GM19372 (cell line): Measurements from ENCODE around the gene LCE1D.

Experiments used
- ATAC-seq: cut with Tn5 transposase; IDR thresholded peaks from one replicate; pipeline ENCODE4 v1.9.1; 2021; ENCODE audit warnings: mild to moderate bottlenecking, low read depth, moderate library complexity; ENCODE audit not compliant: unreplicated experiment

LCE1D gene

GRCh38 chr1:152811050-152811449 is 14.5 kb downstream of the LCE1D start:
- ATAC-seq = no peak

GRCh38 chr1:152811671-152812070 is 15.2 kb downstream of the LCE1D start, which contains the start of gene LCE1B:
LCE1B (plus strand) TSS chr1:152811971; CDS start chr1:152812447, 476 bp downstream.
- no peak for ATAC-seq

- no peak for ATAC-seq
Measured at GRCh38 chr1:152817309-152817708, 20.8 kb downstream of the LCE1D start.

GRCh38 chr1:152823294-152823693 is 26.8 kb downstream of the LCE1D start:
- ATAC-seq = no peak

GRCh38 chr1:152824964-152825363 is 28.4 kb downstream of the LCE1D start:
- no peak for ATAC-seq

- no peak for ATAC-seq
Measured at GRCh38 chr1:152827173-152827572, 30.7 kb downstream of the LCE1D start, which contains the start of gene LCE1A. LCE1A (plus strand) TSS chr1:152827473; CDS start chr1:152827473, 0 bp downstream.

GRCh38 chr1:152836870-152837269 is 40.3 kb downstream of the LCE1D start:
- no peak for ATAC-seq

- no peak for ATAC-seq
Measured at GRCh38 chr1:152842556-152842955, 46.0 kb downstream of the LCE1D start, which contains the start of gene LCE6A. LCE6A (plus strand) TSS chr1:152842856; CDS start chr1:152843521, 665 bp downstream.
